ENCODE results near the gene ANKRD11.
"Not testable (repeated sequence)": the region's sequence is repeated elsewhere in the genome, so short reads cannot be mapped to it uniquely, and the experiment has no call there.

The ANKRD11 gene

GRCh38 chr16:89476811-89477261 lies 13.5 kb downstream of the ANKRD11 start:
- DNase-seq: peak; percentile 49

- DNase-seq: no peak
Measured at GRCh38 chr16:89476379-89476778, 14.0 kb downstream of the ANKRD11 start.

GRCh38 chr16:89475144-89475543 lies 15.2 kb downstream of the ANKRD11 start:
- DNase-seq: no peak

GRCh38 chr16:89473791-89474414 lies 16.5 kb downstream of the ANKRD11 start:
- peak; percentile 46 for DNase-seq

GRCh38 chr16:89473136-89473712 lies 17.1 kb downstream of the ANKRD11 start:
- no peak for DNase-seq

- DNase-seq: no peak
Measured at GRCh38 chr16:89472711-89473075, 17.7 kb downstream of the ANKRD11 start.

- no peak for DNase-seq
Measured at GRCh38 chr16:89467382-89467781, 23.0 kb downstream of the ANKRD11 start.

GRCh38 chr16:89466920-89467319 lies 23.4 kb downstream of the ANKRD11 start:
- DNase-seq: no peak

- DNase-seq: not testable (repeated sequence)
Measured at GRCh38 chr16:89463312-89463711, 27.0 kb downstream of the ANKRD11 start.

GRCh38 chr16:89462639-89463038 lies 27.7 kb downstream of the ANKRD11 start:
- DNase-seq: not testable (repeated sequence)

- not testable (repeated sequence) for DNase-seq
Measured at GRCh38 chr16:89461890-89462289, 28.5 kb downstream of the ANKRD11 start.

GRCh38 chr16:89460556-89460955 lies 29.8 kb downstream of the ANKRD11 start:
- DNase-seq: no peak

- no peak for DNase-seq
Measured at GRCh38 chr16:89458967-89459366, 31.4 kb downstream of the ANKRD11 start.

- DNase-seq: no peak
Measured at GRCh38 chr16:89458551-89458950, 31.8 kb downstream of the ANKRD11 start.

- no peak for DNase-seq
Measured at GRCh38 chr16:89456419-89456959, 33.9 kb downstream of the ANKRD11 start.

GRCh38 chr16:89455692-89456091 lies 34.7 kb downstream of the ANKRD11 start:
- no peak for DNase-seq

GRCh38 chr16:89455178-89455577 lies 35.2 kb downstream of the ANKRD11 start:
- no peak for DNase-seq

- not testable (repeated sequence) for DNase-seq
Measured at GRCh38 chr16:89454378-89455125, 35.8 kb downstream of the ANKRD11 start.

GRCh38 chr16:89453501-89454321 lies 36.6 kb downstream of the ANKRD11 start:
- DNase-seq: peak; percentile 47

- no peak for DNase-seq
Measured at GRCh38 chr16:89452925-89453324, 37.4 kb downstream of the ANKRD11 start.

- no peak for DNase-seq
Measured at GRCh38 chr16:89452241-89452640, 38.1 kb downstream of the ANKRD11 start.

- no peak for DNase-seq
Measured at GRCh38 chr16:89450537-89450936, 39.8 kb downstream of the ANKRD11 start.

All from OCI-M1 (cell line).